GM04503 (cell line): ENCODE measurements around the gene LLCFC1.

Source experiments
- DNase-seq: peaks from one replicate; pipeline ENCODE4 v3.0.0-alpha.2; 2012; ENCODE audit warnings: low read depth

The LLCFC1 gene

DNA sequence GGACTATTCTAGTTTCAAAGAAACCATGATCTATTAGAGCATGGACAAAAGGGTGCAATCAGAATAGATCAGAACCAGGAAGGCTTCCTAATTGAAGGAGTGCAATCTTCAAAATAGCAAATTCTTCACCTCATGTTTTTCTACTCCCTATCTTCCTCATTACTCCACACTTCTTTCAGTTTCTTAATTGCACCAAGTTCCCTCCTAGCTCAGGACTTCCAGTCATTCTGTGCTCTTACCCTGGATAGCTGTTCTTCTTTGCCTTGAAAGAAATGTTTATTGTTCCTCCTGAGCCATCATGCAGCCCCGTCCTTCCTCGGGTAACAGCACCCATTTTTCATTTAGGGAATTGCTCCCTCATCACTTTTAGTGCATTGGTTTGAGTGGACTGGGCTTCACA is 28.8 kb upstream of the LLCFC1 start:
- DNase-seq, result no peak

DNA sequence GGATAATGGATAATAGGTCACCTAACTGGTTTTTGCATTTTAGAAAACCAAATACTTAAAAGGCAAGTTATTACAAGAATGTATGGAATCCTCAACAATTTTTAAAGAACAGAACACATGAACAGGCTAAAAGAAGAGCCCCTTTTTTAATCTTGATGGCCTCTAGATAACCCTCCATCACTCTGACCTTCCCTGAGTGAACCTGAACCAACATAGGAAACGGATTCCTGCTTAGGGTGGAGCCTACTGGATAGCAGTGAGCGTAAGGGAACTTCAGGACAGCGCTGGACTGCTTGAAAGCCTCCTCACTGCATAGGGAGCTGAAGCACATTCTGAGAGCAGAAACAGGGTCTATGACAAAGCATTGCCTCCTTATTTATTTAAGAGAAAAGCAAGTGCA is 26.2 kb upstream of the LLCFC1 start:
- no peak for DNase-seq

DNA sequence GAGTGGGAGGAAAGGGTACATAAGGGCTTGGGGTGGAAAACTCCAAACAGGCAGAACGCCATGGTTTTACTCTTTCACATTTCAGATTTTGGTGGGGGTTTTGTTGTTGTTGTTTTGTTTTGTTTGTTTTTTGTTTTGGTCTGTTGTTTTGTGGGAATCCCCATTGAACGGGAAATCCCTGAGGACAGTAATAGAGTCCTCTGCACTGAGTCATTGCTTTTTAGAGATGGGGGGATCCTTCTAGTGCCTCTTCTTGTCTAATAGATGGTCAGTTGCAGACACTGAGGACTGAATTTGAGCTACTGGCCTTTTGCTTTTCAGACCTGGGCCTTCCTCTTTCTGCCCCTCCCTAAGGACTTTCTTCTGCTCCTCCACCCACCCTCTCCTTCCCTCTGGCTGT is 25.7 kb upstream of the LLCFC1 start:
- DNase-seq, result no peak

DNA sequence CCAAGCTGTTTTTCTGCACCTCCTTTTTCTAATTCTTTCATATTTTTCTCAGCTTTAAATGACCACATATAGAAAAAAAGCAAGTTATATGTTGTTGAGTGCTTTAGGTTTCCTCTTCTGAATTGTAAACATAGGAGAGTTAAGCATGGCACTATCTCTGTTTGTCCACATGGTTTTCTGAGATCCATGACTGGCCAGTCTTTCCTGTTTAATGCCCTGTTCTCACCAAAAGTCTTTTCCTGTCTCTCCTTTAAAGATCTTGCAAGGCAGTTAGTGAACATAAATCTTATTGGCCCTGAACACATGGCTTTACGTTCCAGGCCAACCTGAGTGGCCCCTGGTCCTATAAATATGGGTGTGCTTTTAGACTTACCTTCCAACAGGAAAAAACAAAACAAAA is 25.2 kb upstream of the LLCFC1 start:
- no peak for DNase-seq

DNA sequence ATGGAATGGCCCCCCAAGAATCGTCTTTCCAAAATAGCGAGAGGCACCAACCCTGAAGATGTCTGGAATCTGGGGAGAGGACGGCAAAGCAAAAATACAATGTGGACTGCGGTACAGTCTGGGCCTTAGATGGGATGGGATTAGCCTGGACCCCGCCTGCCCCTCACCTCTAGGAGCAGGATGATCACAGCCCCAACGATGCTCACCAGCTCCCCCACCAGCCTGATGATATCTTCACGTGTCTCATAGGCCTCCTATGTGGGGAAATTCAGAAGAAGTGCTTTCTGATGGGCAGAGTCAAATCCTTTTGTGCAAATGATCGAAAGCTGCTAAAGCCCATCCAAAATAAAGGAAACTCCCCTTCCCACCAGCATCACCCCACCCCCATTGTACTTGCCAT is 24.0 kb upstream of the LLCFC1 start:
- DNase-seq, result no peak

DNA sequence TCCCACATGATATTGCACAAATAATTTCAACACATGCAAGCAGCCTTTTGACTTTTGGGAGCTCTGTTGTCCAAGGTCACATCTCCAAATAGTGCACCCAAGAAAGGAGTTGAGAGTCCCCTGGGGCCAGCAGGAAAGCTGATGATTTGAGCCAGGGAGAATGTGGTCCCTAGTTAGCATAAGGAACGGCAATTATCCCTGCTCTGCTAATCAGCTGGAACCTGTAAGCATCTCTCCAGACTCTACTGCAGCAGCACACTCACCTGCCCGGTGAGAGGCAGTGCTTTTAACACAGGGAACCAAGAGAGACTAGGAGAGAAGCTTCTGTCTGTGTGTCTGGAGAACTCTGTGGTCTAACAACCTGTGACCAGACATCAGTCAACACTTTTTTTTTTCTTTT is 22.8 kb upstream of the LLCFC1 start:
- DNase-seq, result no peak

DNA sequence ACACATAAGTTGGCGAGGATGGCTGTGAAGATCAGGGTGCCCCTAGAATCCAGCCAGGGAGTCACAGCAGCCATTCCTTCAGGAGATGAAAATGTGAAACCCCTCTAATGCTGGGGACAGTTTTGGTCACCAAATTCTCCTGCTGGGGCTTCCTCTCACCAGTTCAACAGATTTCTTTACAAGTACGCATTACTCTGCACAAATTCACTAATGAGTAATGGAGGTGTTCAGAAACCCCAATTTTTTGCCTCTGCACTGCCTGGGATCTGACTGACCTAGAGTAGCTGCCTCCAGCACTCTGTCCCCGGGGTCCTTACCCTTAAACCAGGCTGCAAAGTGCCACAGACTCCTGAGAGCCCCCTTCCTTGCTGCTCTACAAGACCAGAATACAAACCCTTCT is 21.8 kb upstream of the LLCFC1 start:
- DNase-seq, result no peak

DNA sequence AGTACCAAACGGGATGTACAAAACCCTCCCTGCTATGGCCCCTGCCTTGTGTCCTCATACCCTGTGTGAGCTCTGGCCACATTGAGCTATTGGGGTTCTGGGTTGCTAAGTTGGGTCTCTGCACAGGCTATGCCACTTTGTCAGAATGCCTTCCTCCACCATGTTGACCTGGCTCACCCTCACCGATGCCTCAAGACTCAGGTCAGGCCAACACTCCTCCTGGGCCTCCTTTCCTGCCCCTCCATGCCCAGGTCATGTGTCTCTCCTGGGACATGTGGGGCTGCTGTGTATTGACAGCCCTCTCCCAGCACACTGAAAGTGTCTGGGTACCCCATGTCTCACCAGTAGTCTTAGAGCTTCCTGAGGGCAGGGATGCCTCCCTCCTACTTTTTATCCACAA is 20.4 kb upstream of the LLCFC1 start:
- no peak for DNase-seq

DNA sequence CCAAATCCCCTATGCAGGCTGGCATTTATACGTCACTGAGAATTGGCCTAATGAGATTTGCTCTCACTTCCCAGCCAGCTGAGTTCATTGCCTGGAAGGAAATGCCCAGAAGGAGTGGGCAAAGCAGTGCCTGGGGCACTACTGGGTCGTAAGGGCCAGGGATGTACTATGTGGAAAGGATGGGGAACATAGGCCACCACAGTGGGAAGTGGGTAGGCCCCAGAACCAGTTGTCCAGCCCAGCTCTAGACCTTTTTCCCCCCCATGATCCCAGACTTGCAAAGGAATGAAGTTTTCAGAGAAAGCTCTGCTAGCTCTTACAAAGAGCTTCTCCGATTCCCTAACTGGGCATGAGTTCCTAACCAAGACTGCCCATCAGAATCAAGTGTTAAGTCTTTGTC is 19.6 kb upstream of the LLCFC1 start:
- DNase-seq, result no peak

DNA sequence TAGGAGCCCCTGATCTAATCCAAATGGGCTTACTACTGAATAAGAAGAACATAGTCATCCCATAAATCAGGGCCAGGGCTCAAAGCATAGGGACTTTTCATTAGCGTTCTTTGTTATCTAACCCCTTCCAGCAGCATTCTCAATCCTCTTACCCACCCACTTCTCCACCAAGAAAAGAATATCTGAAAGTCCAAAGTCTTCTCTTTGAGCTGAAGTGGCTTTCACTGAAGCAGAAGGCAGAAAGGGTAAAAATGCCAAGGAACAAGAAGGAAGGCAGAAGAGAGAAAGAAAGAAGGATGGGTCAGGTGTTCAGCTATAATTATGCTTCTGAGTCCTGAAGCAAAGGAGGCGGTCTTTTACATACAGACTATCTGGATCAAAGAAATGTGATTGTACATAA is 15.9 kb upstream of the LLCFC1 start:
- DNase-seq, result no peak

DNA sequence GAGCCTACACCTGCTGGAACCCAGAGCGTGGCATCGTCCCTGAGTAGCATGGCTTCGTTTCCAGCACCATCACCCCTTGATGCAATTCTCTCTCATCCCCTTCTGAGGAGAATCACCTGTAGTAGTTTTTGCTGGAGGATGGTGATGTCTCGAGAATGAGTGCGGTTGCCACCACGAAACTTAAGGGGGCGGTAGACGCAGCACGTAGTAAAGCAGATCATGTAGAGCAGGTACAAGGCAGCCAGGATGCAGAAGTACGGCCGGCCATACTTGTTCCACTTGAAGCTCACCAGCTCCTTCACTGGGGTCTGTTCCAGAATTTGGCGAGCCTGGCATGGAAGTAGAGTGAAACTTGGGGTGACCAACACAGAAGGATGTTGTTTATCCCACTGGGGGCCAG is 13.9 kb upstream of the LLCFC1 start:
- no peak for DNase-seq

DNA sequence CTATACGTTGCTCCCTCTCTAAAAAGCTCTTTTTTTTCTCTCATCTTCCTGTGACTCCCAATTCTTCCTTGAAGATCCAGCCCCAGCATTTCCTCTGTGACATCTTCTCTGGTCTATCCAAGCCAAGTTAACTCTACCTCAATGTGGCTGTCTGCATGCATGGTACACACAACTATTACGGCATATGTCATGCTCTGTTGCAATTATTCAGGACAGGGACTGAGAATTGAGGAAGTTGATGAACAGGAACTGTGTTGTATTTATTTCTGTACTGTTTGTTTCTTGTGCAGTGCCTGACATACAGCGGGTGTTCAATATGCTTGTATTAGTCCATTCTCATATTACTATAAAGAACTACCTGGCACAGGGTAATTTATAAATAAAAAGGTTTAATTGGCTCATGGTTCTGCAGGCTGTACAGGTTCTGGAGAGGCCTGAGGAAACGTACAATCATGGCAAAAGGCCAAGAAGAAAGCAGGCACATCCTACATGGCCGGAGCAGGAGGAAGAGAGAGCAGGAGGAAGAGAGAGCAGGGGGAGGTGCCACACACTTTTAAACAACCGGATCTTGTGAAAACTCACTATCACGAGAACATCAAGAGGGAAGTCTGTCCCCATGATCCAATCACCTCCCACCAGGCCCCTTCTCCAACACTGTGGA is 12.1 kb upstream of the LLCFC1 start:
- no peak for DNase-seq

DNA sequence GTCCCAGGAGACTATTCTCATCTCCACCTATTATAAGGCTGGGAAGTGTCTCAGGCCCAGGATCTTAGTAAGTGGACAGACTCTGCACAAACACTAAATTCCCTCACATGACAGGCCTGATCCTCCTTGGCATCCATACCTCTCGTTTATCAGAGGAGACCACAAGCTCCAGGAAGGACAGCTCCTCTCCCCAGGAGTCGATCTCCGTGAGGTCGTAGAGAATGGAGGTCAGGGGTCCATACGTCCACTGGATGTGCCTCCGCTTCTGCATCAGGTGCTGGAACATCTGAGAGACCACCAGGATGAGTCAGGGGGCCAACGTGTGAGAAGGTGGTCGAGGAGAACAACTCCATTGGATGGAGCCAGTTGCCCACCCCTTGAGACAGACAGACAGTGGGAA is 11.3 kb upstream of the LLCFC1 start:
- no peak for DNase-seq

DNA sequence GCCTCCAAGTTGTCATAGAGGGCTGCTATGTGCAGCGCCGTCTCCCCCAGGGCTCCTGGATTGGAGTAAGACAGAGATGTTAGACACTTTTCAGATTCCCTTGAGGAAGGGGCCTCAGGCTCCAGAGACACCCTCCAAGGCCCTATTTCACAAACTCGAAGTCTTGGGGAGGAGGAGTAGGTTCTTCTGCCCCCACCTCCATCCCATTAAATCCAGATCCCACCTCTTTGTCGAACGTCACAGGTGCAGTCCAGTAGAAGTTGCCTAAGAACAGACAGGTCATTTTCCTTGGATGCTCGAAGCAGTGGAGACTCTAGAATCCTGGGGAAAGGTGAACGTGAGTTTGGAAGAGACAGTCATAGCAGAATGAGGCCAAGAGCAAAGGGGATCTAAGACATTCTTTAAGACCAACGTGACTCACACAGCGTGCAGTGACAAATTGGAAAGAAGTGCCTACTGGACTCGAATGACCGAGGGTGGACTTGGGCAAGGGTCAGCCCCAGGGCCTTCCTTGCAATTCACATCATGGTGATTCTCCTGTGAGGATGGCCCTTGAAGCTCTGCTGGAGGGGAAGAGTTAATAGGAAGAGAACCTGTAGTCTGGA is 9.1 kb upstream of the LLCFC1 start:
- DNase-seq, result no peak

DNA sequence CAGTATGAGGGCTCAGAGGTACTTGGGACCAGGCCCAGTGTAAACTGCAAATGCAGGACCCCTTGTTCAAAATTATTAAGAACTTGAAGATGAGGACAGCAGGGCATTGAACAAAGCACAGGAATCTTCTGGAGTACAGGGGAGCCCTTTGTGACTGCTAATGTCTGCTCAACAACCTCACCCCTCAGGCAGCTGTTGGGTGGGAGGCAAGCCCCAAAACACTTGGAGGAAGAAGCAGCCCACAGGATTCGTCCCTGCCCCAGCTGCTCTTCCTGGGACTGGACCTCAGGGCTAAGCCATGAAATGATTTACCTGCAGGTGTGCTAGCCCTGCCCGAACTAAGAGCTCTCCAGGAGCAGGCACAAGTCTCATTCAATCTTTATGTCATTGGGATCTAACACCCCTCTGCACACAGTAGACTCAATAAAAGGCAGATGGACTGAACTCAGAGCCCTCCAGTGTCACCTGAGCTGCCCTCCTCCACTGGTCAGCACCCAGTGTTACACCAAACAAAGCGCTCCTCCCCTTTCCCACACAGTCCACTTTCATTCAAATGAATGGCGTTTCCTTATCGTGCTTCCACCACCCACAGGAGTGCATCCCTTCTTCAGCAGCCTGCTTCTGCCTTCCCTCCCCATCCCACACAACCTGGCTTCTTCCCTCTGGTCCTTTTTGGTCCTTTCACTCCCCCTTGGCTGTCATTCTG is 6.7 kb upstream of the LLCFC1 start:
- DNase-seq, result no peak

DNA sequence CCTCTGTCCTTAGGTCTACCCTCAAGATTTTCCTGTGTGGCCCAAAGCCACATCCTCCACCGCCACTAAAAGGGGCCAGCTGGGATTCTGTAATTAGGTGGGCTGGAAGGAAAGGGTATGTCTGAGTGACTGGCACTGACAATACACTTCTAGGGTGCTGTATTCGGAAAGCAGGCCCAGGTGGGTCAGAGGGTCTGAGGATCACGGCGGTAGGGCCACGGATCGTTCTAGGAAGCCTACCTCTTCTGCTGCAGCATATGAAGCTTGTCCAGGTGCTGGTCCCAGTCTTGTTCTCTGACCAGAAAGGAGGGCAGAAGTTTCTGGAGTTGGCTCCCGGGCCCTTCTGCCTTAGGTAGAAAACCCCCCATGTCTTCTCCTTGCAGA is 6.2 kb upstream of the LLCFC1 start:
- no peak for DNase-seq

DNA sequence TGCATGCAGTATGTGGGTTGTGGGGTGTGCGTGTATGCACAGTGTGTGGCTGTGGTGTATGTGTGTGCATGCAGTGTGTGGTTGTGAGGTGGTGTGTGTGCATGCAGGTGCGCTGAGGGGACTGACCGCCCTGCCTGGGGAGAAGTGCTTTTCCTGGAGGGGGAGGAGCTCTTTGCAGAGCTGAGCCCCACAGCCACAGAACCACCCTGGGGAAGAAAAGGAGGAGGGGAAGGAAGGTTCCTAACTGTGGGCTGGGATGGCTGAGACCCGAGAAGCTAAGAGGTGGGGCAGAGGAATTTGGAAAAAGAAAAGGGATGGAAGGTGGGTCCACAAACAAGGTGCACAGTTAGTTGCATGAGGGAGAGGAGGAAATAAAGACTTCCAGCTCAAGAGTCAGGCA is 5.7 kb upstream of the LLCFC1 start, which contains the start of gene TRPV5:
Gene TRPV5, minus strand, starts transcription at position 123 of the 400 bp plus-strand sequence. CDS start 287 bp downstream, outside the sequence.
- DNase-seq, result no peak

DNA sequence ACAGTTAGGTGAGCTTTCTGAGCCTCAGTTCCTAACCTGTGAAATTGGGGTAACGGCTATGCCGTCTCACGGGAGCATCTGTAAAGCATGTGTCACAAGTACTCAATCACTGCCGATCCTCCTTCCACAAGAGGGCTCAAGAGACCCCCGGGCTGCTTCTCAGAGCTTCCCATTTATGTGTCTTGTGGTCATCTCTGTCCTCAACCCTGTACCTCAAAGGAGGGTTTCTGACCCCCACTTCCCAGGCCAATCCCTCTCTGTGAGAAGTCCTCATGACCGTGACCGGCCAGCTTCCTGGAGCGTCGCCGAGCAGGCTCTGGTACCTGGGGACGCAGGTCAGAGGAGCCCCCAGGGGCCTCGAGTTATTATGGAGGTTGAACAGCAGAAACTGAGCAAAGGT is 5.2 kb upstream of the LLCFC1 start:
- no peak for DNase-seq

DNA sequence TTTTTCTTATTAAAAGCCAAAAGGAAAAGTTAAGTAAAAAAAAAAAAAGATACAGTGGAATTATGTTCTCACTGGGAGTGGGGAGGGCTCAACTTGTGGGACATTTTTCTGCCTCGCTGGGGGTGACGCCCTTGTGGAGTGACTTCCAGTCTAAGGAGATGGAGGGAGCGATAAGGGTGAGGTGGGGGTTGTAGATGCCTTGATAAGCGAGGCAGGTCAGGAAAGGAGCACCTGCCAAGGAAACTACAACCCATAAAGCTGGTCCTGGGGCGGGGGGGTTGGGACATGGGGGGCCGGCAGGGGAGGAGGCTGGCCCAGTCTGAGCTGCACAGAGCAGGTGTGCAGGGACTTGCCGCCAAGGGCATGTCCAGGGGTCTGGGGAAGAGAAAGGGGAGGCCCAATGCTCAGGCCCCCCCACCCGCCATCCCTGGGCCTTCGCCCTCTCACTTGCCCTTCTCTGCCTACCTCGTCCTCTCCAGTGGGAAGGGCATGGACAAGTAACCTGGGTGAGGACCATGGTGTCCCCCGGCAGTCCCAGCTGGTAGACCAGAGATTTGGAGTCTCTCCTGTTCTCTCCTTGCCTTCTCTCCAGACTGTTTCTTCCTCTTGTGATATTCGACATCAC is 3.2 kb upstream of the LLCFC1 start:
- no peak for DNase-seq

DNA sequence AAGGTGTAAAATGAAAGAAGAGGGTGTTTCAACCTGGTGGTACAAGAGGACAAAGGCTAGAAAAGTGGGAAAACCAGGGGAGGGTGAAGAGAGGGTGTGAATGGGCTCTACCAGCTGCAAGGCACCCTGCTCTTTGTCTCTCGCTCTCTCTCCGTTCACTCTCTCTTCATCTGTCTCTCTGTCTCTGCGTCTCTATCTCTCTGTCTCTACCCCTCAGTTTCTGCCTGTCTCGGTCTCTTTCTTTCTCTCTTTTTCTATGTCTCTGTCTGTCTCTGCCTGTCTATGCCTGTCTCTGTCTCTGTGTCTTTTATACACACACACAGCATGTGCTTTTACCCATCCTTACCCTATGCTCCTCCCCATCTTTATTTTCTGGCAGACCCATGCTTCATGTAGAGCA is 673 bp upstream of the LLCFC1 start:
- DNase-seq, result no peak

DNA sequence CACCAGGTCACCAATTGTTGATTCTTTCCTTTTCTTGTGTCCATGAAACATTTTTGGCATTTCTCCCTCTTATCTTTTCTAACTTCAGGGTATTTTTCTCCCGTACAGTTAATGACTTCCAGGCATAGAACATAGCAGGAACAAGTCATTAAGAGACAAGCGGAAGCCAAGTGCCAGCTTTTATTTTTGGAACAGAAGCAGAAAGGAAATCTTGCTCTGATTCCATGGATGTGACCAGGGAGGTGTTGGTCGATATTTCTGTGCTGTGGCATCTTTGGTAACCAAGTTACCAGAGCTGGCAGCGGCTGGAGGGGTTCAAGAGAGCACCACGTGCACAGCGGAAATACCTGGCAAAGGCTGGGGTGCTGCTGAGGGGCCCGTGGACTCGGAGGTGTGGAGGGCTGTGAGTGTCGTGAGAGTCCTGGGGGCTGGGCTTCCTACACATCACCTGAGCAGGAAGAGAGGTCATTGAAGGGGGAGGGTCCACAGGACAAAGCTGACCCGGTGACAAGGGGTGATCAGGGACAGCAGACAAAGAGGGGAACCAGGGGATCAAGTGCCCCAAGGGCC is 1.8 kb downstream of the LLCFC1 start:
- no peak for DNase-seq

DNA sequence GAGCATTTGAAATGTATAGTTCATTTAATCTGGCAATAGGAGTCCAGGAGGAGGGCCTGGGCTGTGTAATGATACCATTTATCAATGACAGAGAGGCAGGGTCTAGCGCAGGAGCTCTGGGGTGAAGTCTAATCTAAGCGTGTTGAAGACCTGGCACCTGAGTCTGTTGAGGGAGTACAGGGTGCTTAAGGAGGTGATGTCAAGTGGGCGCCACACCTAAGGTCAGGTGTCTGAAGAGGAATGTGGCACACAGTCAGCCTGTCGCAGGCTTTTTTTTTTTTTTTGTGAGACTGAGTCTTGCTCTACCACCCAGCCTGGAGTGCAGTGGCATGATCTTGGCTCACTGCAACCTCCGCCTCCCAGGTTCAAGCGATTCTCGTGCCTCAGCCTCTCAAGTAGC is 2.3 kb downstream of the LLCFC1 start:
- no peak for DNase-seq

DNA sequence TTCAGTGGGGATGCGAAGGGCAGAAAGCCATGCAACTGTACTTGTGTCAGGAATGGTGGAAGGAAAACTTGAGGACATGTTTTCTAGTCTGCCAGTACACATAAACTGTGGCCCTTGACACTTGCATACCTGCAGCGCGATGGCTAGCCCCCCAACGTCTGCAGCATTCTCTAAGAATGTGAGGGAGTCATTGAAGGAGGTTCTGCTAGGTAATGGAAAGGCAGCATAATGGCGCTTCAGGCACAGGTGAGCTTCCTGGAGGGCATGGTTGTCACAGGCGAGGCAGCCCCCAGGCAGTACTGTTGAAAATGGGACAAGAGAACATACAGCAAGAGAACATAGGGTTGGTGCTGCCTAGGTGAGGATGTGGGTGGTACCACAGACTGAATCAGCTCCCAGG is 3.5 kb downstream of the LLCFC1 start:
- DNase-seq, result no peak
